Natural killer cell (primary cell): Measurements from ENCODE around the gene TMEM141. TPM values are rescaled to one million over a fixed set of nuclear protein-coding genes. Genes with fewer than 3 reads are reported as not detected.
A peak's percentile ranks its signal among the peaks of the same experiment; 100 is the strongest.

Source experiments
- ATAC-seq, 3 donors: fragments of 150-1000 bp in 2 of 3; fragments of 200-7000 bp in 1 of 3; cut with Tn5 transposase; 1 replicate in 1 of 3; 2 replicates in 2 of 3; pipeline ENCODE4 v1.10.0; 2021; ENCODE audit warnings: mild to moderate bottlenecking in 2 of 3, moderate library complexity in 2 of 3
- DNase-seq, 2 donors: peaks; one replicate each; pipeline versions ENCODE4 v3.0.0 to v3.0.0-alpha.2; 2013 to 2021; ENCODE audit warnings: mixed read lengths in 1 of 2
- H3K27ac ChIP-seq: one replicate; pipeline ENCODE4 v1.5.1; 2013; ENCODE audit warnings: mild to moderate bottlenecking, low read length
- H3K27me3 ChIP-seq: one replicate; pipeline ENCODE4 v1.6.1; 2013; ENCODE audit warnings: low read length; ENCODE audit not compliant: control insufficient read depth, insufficient read depth
- H3K36me3 ChIP-seq: one replicate; pipeline ENCODE4 v1.6.1; 2013; ENCODE audit warnings: low read length; ENCODE audit not compliant: control insufficient read depth, insufficient read depth
- H3K4me1 ChIP-seq: one replicate; pipeline ENCODE4 v1.6.1; 2013; ENCODE audit warnings: low read length; ENCODE audit not compliant: control insufficient read depth, insufficient read depth
- H3K4me3 ChIP-seq: one replicate; pipeline ENCODE4 v1.5.1; 2013; ENCODE audit warnings: low read length
- H3K9me3 ChIP-seq: one replicate; pipeline ENCODE4 v1.6.1; 2013; ENCODE audit warnings: low read length; ENCODE audit not compliant: control insufficient read depth, insufficient read depth
- H3K27ac Mint-ChIP-seq, 2 donors: one replicate each; pipeline ENCODE4 v1.8.0; 2022; ENCODE audit warnings: mild to moderate bottlenecking in 2 of 2, mixed read lengths in 2 of 2, moderate library complexity in 1 of 2
- H3K27me3 Mint-ChIP-seq, 2 donors: one replicate each; pipeline ENCODE4 v1.8.0; 2022; ENCODE audit warnings: low read depth in 2 of 2, mixed read lengths in 2 of 2
- H3K36me3 Mint-ChIP-seq: one replicate; pipeline ENCODE4 v1.8.0; 2022; ENCODE audit warnings: mixed read lengths
- H3K4me1 Mint-ChIP-seq, 2 donors: one replicate each; pipeline ENCODE4 v1.8.0; 2022; ENCODE audit warnings: mixed read lengths in 2 of 2
- H3K4me3 Mint-ChIP-seq: one replicate; pipeline ENCODE4 v1.8.0; 2022; ENCODE audit warnings: mild to moderate bottlenecking, moderate library complexity, mixed read lengths
- H3K9me3 Mint-ChIP-seq, 2 donors: one replicate each; pipeline ENCODE4 v1.8.0; 2022; ENCODE audit warnings: mixed read lengths in 2 of 2
- CTCF ChIP-seq: fragments of 200-600 bp; IDR thresholded peaks from one replicate; pipeline ENCODE4 v1.8.0; 2022; ENCODE audit warnings: antibody characterized with exemption
- WGBS: methylation state at CpG from one replicate; pipeline ENCODE4 v1.1.7; 2013; ENCODE audit warnings: missing lambda C conversion rate; ENCODE audit not compliant: insufficient coverage; 5-methylcytosine and 5-hydroxymethylcytosine counted together
- intact Hi-C: fragments of 100-400 bp; cut with micrococcal nuclease; formaldehyde crosslinking; loops from one replicate; pipeline ENCODE4 v1.14.2; 2022
- total RNA-seq, 4 donors: library from RNA; stranded (reverse); fragments of 120-200 nt in 1 of 4; gene quantifications; one replicate each; pipeline versions ENCODE4 v1.2.3 to v1.2.4, GENCODE V29; 2013 to 2022

The TMEM141 gene
- total RNA-seq, 3 donors from 2014 or later (not counting 1 experiment from before 2014, with no cell fraction given): 22.4 to 26.9 (median 26.6) TPM

- Histone ChIP-seq H3K36me3 (no peaks in the 10 kb centered on the region), H3K4me3 (no peak overlapping the region), H3K27ac (no peak overlapping the region), H3K9me3 (no peaks in the 10 kb centered on the region), H3K27me3 (no peaks in the 10 kb centered on the region), H3K4me1 (peaks cover 25% of the 10 kb centered on the region)
- no peaks in the 10 kb centered on the region for H3K4me1 Mint-ChIP-seq
- H3K36me3 Mint-ChIP-seq: no peaks in the 10 kb centered on the region
- whole genome bisulfite sequencing: 91% methylated on average over 15 of the region's 17 CpGs
- intact Hi-C loops: no loop called here
- H3K27ac Mint-ChIP-seq: no peak overlapping the region
- peaks cover 7 to 10% of the 10 kb centered on the region in 2 donors for H3K27me3 Mint-ChIP-seq
- H3K9me3 Mint-ChIP-seq: no peaks in the 10 kb centered on the region
- TF ChIP-seq CTCF: no peak
- no peak overlapping the region for H3K4me3 Mint-ChIP-seq
- ATAC-seq: no peak
- DNase-seq: no peak
Measured at GRCh38 chr9:136762221-136762691, 28.9 kb upstream of the TMEM141 start.

- ATAC-seq: peak in 2 of 3 donors; percentile 30 to 40
- Mint-ChIP-seq H3K9me3 (no peaks in the 10 kb centered on the region), H3K4me3 (no peak overlapping the region), H3K27ac (no peak overlapping the region), H3K4me1 (no peaks in the 10 kb centered on the region), H3K36me3 (no peaks in the 10 kb centered on the region), H3K27me3 (peaks cover 8 to 10% of the 10 kb centered on the region in 2 donors)
- Histone ChIP-seq H3K4me3 (no peak overlapping the region), H3K27me3 (no peaks in the 10 kb centered on the region), H3K27ac (no peak overlapping the region), H3K9me3 (no peaks in the 10 kb centered on the region), H3K36me3 (no peaks in the 10 kb centered on the region), H3K4me1 (peaks cover 26% of the 10 kb centered on the region)
- no peak for TF ChIP-seq CTCF
- 26% methylated on average over 34 of the region's 37 CpGs for WGBS
- intact Hi-C loops: no loop called here
- DNase-seq: peak in 1 of 2 donors; percentile 56
Measured at GRCh38 chr9:136762915-136763648, 28.1 kb upstream of the TMEM141 start.

- Mint-ChIP-seq H3K36me3 (no peaks in the 10 kb centered on the region), H3K4me1 (no peaks in the 10 kb centered on the region), H3K4me3 (no peak overlapping the region), H3K27me3 (peaks cover 8 to 10% of the 10 kb centered on the region in 2 donors), H3K9me3 (no peaks in the 10 kb centered on the region), H3K27ac (no peak overlapping the region)
- WGBS: 94% methylated on average over 14 of the region's 14 CpGs
- no peaks in the 10 kb centered on the region for H3K27me3 ChIP-seq
- ATAC-seq (no peak), DNase-seq (no peak)
- no peak overlapping the region for H3K27ac ChIP-seq
- intact Hi-C loops: no loop called here
- no peak overlapping the region for H3K4me3 ChIP-seq
- peaks cover 22% of the 10 kb centered on the region for H3K4me1 ChIP-seq
- no peaks in the 10 kb centered on the region for H3K36me3 ChIP-seq
- H3K9me3 ChIP-seq: no peaks in the 10 kb centered on the region
- no peak for TF ChIP-seq CTCF
Measured at GRCh38 chr9:136763649-136764035, 27.5 kb upstream of the TMEM141 start.
